Effector memory CD8-positive, alpha-beta T cell (primary cell): ENCODE results near the gene RAB27A.
"Not testable (repeated sequence)": the region's sequence is repeated elsewhere in the genome, so short reads cannot be mapped to it uniquely, and the experiment has no call there.

Experiments used
- ATAC-seq: fragments of 150-1000 bp; cut with Tn5 transposase; replicated peaks from 2 replicates; pipeline ENCODE4 v1.10.0; 2021; ENCODE audit warnings: mild to moderate bottlenecking, moderate library complexity
- DNase-seq, 3 experiments: peaks; one replicate each; pipeline ENCODE4 v3.0.0; 2021
- H3K27ac Mint-ChIP-seq, 2 donors: one replicate each; pipeline ENCODE4 v1.8.0; 2022; ENCODE audit warnings: mild to moderate bottlenecking in 2 of 2, mixed read lengths in 2 of 2, moderate library complexity in 2 of 2
- H3K27me3 Mint-ChIP-seq, 2 donors: one replicate each; pipeline ENCODE4 v1.8.0; 2022; ENCODE audit warnings: mixed read lengths in 2 of 2
- H3K36me3 Mint-ChIP-seq: one replicate; pipeline ENCODE4 v1.8.0; 2022; ENCODE audit warnings: mild to moderate bottlenecking, moderate library complexity, mixed read lengths; ENCODE audit not compliant: insufficient read depth
- H3K4me1 Mint-ChIP-seq, 2 donors: one replicate each; pipeline ENCODE4 v1.8.0; 2022; ENCODE audit warnings: low read depth in 2 of 2, mixed read lengths in 2 of 2
- H3K4me3 Mint-ChIP-seq, 2 donors: one replicate each; pipeline ENCODE4 v1.8.0; 2022; ENCODE audit warnings: mild to moderate bottlenecking in 2 of 2, mixed read lengths in 2 of 2, moderate library complexity in 2 of 2
- H3K9me3 Mint-ChIP-seq, 2 donors: one replicate each; pipeline ENCODE4 v1.8.0; 2022; ENCODE audit warnings: mixed read lengths in 2 of 2
- total RNA-seq, 9 experiments: gene quantifications; one replicate each; lab custom pipeline; 2026; lab: John Stamatoyannopoulos, UW

The RAB27A gene
- 61.2 to 182 (median 148) reads per million in 9 experiments for total RNA-seq

DNA sequence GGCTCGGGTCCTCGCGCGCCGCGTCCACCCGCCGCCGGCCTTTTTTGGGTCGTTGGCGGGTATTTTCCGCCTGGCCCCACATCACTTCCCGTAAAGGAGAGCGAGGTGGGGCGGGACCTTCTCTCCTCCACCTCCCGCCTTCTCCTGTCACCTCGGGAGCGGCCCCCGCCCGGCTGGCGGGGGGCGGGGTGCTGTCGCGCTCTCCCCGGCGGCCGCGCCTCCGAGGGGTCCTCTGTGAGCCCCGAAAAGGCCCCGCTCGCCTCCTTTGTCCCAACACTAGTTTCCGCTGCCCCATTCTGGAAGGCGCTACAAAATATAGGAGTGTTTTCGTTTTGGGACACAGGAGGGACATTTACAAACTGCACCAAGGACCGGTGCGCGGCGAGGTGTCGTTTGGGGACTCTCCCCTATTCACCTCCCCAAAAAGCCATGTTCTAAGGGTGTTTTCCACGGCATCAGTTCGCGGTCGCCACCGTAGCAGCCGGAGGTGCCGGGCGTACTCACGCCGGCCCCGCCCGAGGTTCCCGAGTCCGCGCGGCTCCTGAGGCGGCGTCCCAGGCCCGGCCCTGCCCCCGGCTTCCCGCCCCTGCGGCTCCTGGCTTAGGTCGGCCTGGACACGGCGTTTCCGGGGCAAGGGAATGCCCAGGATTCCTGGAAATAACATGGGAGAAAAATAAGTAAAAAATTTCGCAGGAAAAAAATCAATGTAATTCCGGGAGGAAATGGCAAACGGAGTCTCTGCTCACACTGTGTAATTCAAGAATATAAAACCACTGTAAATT is at the start of gene RAB27A:
RAB27A (minus strand) TSS at position 68 of the 782 bp plus-strand sequence. CDS start 54,879 bp downstream, outside the sequence.
- H3K4me3 Mint-ChIP-seq = peak within 1 kb of the TSS; percentile 96
- peak; percentile 79 for ATAC-seq
- H3K4me1 Mint-ChIP-seq = peaks cover 29 to 46% of the 10 kb centered on the region in 2 donors
- H3K27me3 Mint-ChIP-seq = no peaks in the 10 kb centered on the region
- DNase-seq = peak; percentile 70 to 73 (median 71)
- peak within 1 kb of the TSS; percentile 93 to 98 for H3K27ac Mint-ChIP-seq
- H3K9me3 Mint-ChIP-seq = no peaks in the 10 kb centered on the region
- H3K36me3 Mint-ChIP-seq = peaks cover 34% of the 10 kb centered on the region

DNA sequence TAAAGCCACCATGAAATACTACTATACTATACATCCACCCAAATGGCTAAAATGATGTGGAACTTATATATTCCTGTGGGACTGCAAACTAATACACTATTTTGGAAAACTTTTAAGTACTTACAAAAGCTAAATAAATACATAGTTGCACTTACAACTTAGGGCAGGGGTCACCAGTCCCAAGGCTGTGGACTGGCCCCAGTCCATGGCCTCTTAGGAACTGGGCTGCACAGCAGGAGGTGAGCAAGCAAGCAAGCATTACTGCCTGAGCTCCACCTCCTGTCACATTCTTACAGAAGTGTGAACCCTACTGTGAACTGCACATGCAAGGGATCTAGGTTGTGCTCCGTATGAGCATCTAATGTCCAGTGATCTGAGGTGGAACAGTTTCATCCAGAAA is 47.5 kb upstream of the RAB27A start:
- Mint-ChIP-seq H3K36me3 (peaks cover 39% of the 10 kb centered on the region), H3K4me3 (no peak overlapping the region), H3K27ac (peak overlapping the region in 1 of 2 donors; percentile 41), H3K27me3 (no peaks in the 10 kb centered on the region), H3K9me3 (no peaks in the 10 kb centered on the region), H3K4me1 (peaks cover 0 to 2% of the 10 kb centered on the region in 2 donors)
- no peak for ATAC-seq
- DNase-seq = no peak

DNA sequence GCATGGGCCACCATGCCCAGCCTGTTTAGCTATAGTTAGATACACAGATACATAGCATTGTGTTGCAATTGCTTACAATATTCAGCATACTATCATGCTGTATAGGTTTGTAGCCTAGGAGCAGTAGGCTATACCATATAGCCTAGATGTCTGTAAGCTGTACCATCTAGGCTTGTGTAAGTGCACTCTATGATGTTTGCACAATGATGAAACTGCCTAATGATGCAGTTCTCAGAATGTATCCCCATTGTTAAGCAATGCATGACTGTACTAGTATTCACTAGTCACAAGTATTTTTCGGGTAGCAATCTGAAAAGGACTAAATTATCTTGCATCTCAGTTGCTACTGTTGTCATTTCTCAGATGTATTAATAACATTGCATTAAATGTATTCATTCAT is 45.4 kb upstream of the RAB27A start:
- no peak for ATAC-seq
- peak overlapping the region in 1 of 2 donors; percentile 50 for H3K27ac Mint-ChIP-seq
- peaks cover 49% of the 10 kb centered on the region for H3K36me3 Mint-ChIP-seq
- DNase-seq = no peak
- H3K27me3 Mint-ChIP-seq = no peaks in the 10 kb centered on the region
- H3K9me3 Mint-ChIP-seq = no peaks in the 10 kb centered on the region
- H3K4me3 Mint-ChIP-seq = no peak overlapping the region
- peaks cover 0 to 2% of the 10 kb centered on the region in 2 donors for H3K4me1 Mint-ChIP-seq

DNA sequence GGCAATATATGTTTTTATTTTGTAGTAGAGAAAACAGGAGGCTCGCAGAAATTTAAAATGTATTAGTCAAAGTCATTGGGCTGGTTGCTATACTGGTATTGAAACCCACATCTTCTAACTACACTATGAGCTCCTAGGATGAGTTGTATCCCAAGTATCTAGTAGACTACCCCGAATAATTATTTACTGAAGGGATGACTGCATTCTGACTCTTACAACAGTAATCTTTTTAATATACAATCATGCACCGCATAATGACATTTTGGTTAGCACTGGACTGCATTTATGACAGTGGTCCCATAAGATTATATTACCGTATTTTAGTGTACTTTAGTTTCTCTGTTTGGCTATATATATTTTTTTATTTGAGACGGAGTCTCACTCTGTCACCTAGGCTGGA is 44.8 kb upstream of the RAB27A start:
- Mint-ChIP-seq H3K9me3 (no peaks in the 10 kb centered on the region), H3K27ac (no peak overlapping the region), H3K36me3 (peaks cover 48% of the 10 kb centered on the region), H3K4me3 (no peak overlapping the region), H3K4me1 (peaks cover 0 to 2% of the 10 kb centered on the region in 2 donors), H3K27me3 (no peaks in the 10 kb centered on the region)
- ATAC-seq (no peak), DNase-seq (no peak)

DNA sequence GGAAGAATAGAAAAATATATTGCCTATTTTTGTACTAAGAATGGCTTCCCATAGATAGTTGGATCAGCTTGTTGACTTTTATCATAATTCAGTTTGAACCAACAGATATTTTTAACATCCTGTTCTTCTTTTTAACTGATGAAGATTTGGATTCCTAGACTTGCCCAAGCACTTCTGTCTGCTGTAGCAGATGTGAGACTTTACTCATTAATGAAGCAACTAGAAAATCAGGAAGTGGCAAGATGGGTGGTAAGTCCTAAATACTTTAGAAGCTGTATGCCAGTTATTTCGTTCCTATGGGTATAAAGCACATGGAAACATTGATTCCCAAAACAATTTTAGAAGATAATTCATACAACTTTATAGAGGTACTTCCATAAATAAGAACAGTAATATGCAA is 37.8 kb upstream of the RAB27A start:
- peaks cover 7 to 16% of the 10 kb centered on the region in 2 donors for H3K4me1 Mint-ChIP-seq
- H3K27ac Mint-ChIP-seq = no peak overlapping the region
- no peaks in the 10 kb centered on the region for H3K27me3 Mint-ChIP-seq
- no peak for ATAC-seq
- no peak for DNase-seq
- peaks cover 44% of the 10 kb centered on the region for H3K36me3 Mint-ChIP-seq
- H3K9me3 Mint-ChIP-seq = no peaks in the 10 kb centered on the region
- no peak overlapping the region for H3K4me3 Mint-ChIP-seq

- peak overlapping the region in 1 of 2 donors; percentile 14 for H3K4me3 Mint-ChIP-seq
- H3K4me1 Mint-ChIP-seq = peaks cover 26 to 38% of the 10 kb centered on the region in 2 donors
- ATAC-seq = no peak
- H3K36me3 Mint-ChIP-seq = peaks cover 43% of the 10 kb centered on the region
- peak overlapping the region in 1 of 2 donors; percentile 44 for H3K27ac Mint-ChIP-seq
- H3K27me3 Mint-ChIP-seq = no peaks in the 10 kb centered on the region
- no peak for DNase-seq
- no peaks in the 10 kb centered on the region for H3K9me3 Mint-ChIP-seq
Observed at GRCh38 chr15:55322467-55322866, 32.9 kb upstream of the RAB27A start.

GRCh38 chr15:55320963-55321362 is 31.4 kb upstream of the RAB27A start:
- no peak for ATAC-seq
- no peaks in the 10 kb centered on the region for H3K9me3 Mint-ChIP-seq
- H3K27me3 Mint-ChIP-seq = no peaks in the 10 kb centered on the region
- H3K4me1 Mint-ChIP-seq = peaks cover 33 to 38% of the 10 kb centered on the region in 2 donors
- DNase-seq = no peak
- peaks cover 44% of the 10 kb centered on the region for H3K36me3 Mint-ChIP-seq
- peak overlapping the region in 1 of 2 donors; percentile 98 for H3K4me3 Mint-ChIP-seq
- no peak overlapping the region for H3K27ac Mint-ChIP-seq

DNA sequence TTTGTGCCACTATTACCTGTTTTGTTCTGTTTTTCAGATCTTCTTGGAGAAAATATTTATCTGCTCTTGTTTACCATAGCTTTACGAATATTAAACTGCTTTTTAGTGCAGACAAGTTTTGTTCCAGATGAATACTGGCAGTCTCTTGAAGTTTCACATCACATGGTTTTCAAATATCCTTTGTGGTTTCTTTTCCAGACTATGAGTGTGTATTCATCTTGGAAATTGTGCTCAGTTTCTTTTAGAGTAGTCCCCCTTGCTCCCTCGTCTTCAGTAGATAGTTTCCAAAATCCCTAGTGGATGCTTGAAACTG is 30.6 kb upstream of the RAB27A start:
- Mint-ChIP-seq H3K36me3 (peaks cover 40% of the 10 kb centered on the region), H3K9me3 (no peaks in the 10 kb centered on the region), H3K27me3 (no peaks in the 10 kb centered on the region), H3K4me1 (peaks cover 35 to 41% of the 10 kb centered on the region in 2 donors), H3K4me3 (peak overlapping the region; percentile 64 to 98), H3K27ac (peak overlapping the region; percentile 27 to 44)
- ATAC-seq (no peak), DNase-seq (no peak)

GRCh38 chr15:55319537-55320237 is 30.1 kb upstream of the RAB27A start:
- Mint-ChIP-seq H3K36me3 (peaks cover 40% of the 10 kb centered on the region), H3K27ac (peak overlapping the region; percentile 100), H3K4me3 (peak overlapping the region; percentile 97 to 98), H3K9me3 (no peaks in the 10 kb centered on the region), H3K27me3 (no peaks in the 10 kb centered on the region), H3K4me1 (peaks cover 40 to 46% of the 10 kb centered on the region in 2 donors)
- no peak for DNase-seq
- no peak for ATAC-seq

DNA sequence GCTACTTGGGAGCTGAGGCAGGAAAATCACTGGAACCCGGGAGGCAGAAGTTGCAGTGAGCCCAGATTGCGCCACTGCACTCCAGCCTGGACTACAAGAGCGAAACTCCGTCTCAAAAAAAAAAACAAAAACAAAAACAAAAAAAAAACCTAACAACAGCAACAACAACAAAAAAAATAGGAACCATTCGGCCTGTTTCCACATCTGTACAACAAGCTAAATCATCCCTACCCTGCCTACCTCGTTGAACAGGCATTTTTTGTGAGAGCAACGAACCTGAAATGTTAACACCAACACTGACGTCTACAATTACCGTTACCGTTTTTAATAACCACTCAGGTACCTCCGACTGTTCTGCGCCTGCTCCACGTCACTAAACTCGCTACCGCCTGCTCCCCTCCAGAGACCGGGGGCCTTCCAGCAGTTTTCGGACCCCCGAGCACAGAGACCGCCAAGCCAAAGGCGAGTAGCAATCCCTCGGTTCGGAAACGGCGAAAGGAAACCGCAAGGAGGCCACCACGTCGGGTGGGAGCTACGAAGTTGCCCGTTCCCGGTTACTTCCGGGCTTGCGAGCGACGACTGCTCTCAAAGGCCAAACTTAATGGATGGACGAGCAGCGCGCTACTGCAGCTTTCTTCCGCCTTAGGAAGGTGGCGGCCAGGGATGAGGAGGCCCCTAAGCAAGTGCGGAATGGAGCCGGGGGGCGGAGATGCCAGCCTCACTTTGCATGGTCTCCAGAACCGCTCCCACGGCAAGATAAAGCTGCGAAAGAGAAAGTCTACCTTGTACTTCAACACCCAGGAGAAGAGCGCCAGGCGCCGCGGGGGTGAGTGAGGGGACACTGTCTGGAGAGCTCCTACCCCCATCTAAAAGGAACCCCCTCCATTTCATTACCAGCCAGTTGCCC is 29.2 kb upstream of the RAB27A start, which contains the start of the genes PIGB and PIGBOS1:
PIGB (plus strand) TSS at position 635 of the 907 bp plus-strand sequence; CDS start at position 664, 29 bp downstream.
PIGBOS1 (minus strand) TSS at position 536 of the 907 bp plus-strand sequence. CDS start 1,331 bp downstream, outside the sequence.
- Mint-ChIP-seq H3K9me3 (no peaks in the 10 kb centered on the region), H3K4me3 (peak within 1 kb of the TSS; percentile 97 to 98), H3K27ac (peak within 1 kb of the TSS; percentile 100), H3K27me3 (no peaks in the 10 kb centered on the region), H3K36me3 (peaks cover 36% of the 10 kb centered on the region), H3K4me1 (peaks cover 45 to 46% of the 10 kb centered on the region in 2 donors)
- DNase-seq = peak; percentile 76 to 79 (median 78)
- peak; percentile 88 for ATAC-seq

- H3K27me3 Mint-ChIP-seq, ATAC-seq, DNase-seq, H3K4me3 Mint-ChIP-seq, H3K36me3 Mint-ChIP-seq, H3K9me3 Mint-ChIP-seq, H3K27ac Mint-ChIP-seq, H3K4me1 Mint-ChIP-seq: not testable (repeated sequence)
Observed at GRCh38 chr15:55302801-55303200, 13.2 kb upstream of the RAB27A start.

GRCh38 chr15:55297315-55297714 is 7.7 kb upstream of the RAB27A start:
- Mint-ChIP-seq H3K4me3 (no peak overlapping the region), H3K4me1 (no peaks in the 10 kb centered on the region), H3K36me3 (peaks cover 4% of the 10 kb centered on the region), H3K9me3 (no peaks in the 10 kb centered on the region), H3K27ac (no peak overlapping the region), H3K27me3 (no peaks in the 10 kb centered on the region)
- ATAC-seq (no peak), DNase-seq (no peak)
